ENCODE measurements around the gene PCDHGB7.
"Not testable (repeated sequence)": the region's sequence is repeated elsewhere in the genome, so short reads cannot be mapped to it uniquely, and the experiment has no call there.

PCDHGB7 gene

GRCh38 chr5:141397756-141398551, 19.5 kb upstream of the PCDHGB7 start, which contains the start of gene PCDHGB5:
PCDHGB5 (plus strand) TSS chr5:141397947; CDS start chr5:141398128, 181 bp downstream.
- DNase-seq: peak; percentile 0

- no peak for DNase-seq
These were observed 18.9 kb upstream of the PCDHGB7 start for GRCh38 chr5:141398608-141399007.

- no peak for DNase-seq
These were observed 17.8 kb upstream of the PCDHGB7 start for GRCh38 chr5:141399555-141400258.

GRCh38 chr5:141402553-141403243, 14.8 kb upstream of the PCDHGB7 start, which contains the start of gene PCDHGA9:
PCDHGA9 (plus strand) TSS chr5:141402778; CDS start chr5:141402953, 175 bp downstream.
- DNase-seq: no peak

- no peak for DNase-seq
These were observed 14.1 kb upstream of the PCDHGB7 start for GRCh38 chr5:141403387-141403786.

- DNase-seq: not testable (repeated sequence)
These were observed 9.5 kb upstream of the PCDHGB7 start, which contains the start of gene PCDHGB6 for GRCh38 chr5:141407790-141408505. PCDHGB6 (plus strand) TSS chr5:141408021; CDS start chr5:141408203, 182 bp downstream.

GRCh38 chr5:141409598-141410306, 7.7 kb upstream of the PCDHGB7 start:
- DNase-seq: no peak

- DNase-seq: no peak
These were observed 5.9 kb upstream of the PCDHGB7 start for GRCh38 chr5:141411575-141411974.

- DNase-seq: no peak
These were observed 4.5 kb upstream of the PCDHGB7 start, which contains the start of gene PCDHGA10 for GRCh38 chr5:141412854-141413539. PCDHGA10 (plus strand) TSS chr5:141412987; CDS start chr5:141413176, 189 bp downstream.

GRCh38 chr5:141413540-141414069, 3.9 kb upstream of the PCDHGB7 start:
- no peak for DNase-seq

- DNase-seq: not testable (repeated sequence)
These were observed 2.8 kb upstream of the PCDHGB7 start for GRCh38 chr5:141414548-141415274.

GRCh38 chr5:141415275-141415618, 2.2 kb upstream of the PCDHGB7 start:
- not testable (repeated sequence) for DNase-seq

GRCh38 chr5:141419074-141419880, 1.8 kb downstream of the PCDHGB7 start:
- DNase-seq: no peak

- no peak for DNase-seq
These were observed 3.5 kb downstream of the PCDHGB7 start, which contains the start of gene PCDHGA11 for GRCh38 chr5:141420855-141421488. PCDHGA11 (plus strand) TSS chr5:141421051; CDS start chr5:141421228, 177 bp downstream.

GRCh38 chr5:141421489-141421855, 4.0 kb downstream of the PCDHGB7 start:
- no peak for DNase-seq

- no peak for DNase-seq
These were observed 5.3 kb downstream of the PCDHGB7 start for GRCh38 chr5:141422742-141423291.

- DNase-seq: no peak
These were observed 10.4 kb downstream of the PCDHGB7 start for GRCh38 chr5:141427783-141428426.
